ENCODE results near the gene SEMA4F. TPM values are rescaled to one million over a fixed set of nuclear protein-coding genes. Genes with fewer than 3 reads are reported as not detected.

SEMA4F gene
- polyA plus RNA-seq, 1 donor (not counting 4 experiments of a cell fraction or from before 2014, with no cell fraction given) = 8.0 TPM

GRCh38 chr2:74696829-74697228 is 42.8 kb downstream of the SEMA4F start:
- Histone ChIP-seq H3K27me3 (ENCODE audit: control insufficient read depth, extremely low read depth, insufficient read depth, low read length) (no peaks in the 10 kb centered on the region), H3K4me3 (ENCODE audit: control insufficient read depth in 2 of 3, extremely low read depth in 1 of 3, insufficient read depth in 2 of 3, low read depth in 1 of 3, low read length in 3 of 3) (no peak overlapping the region), H3K9ac (ENCODE audit: control insufficient read depth, extremely low read depth, insufficient read depth, low read length) (no peak overlapping the region), H3K79me2 (ENCODE audit: control insufficient read depth, insufficient read depth, low read length) (no peaks in the 10 kb centered on the region), H3K4me2 (ENCODE audit: control insufficient read depth, extremely low read depth, insufficient read depth, low read depth, low read length) (no peak overlapping the region), H3K4me1 (ENCODE audit: control insufficient read depth, extremely low read depth, insufficient read depth, low read length) (peaks cover 14% of the 10 kb centered on the region), H4K20me1 (ENCODE audit: control insufficient read depth, extremely low read depth, insufficient read depth, low read length) (no peaks in the 10 kb centered on the region), H2AFZ (ENCODE audit: control insufficient read depth, low read length) (no peak overlapping the region), H3K9me1 (ENCODE audit: control insufficient read depth, extremely low read depth, insufficient read depth, low read length) (no peaks in the 10 kb centered on the region), H3K9me3 (ENCODE audit: control insufficient read depth, low read depth, low read length) (no peaks in the 10 kb centered on the region), H3K36me3 (ENCODE audit: control insufficient read depth in 2 of 2, extremely low read depth in 1 of 2, insufficient read depth in 2 of 2, low read length in 2 of 2) (no peaks in the 10 kb centered on the region), H3K27ac (ENCODE audit: control insufficient read depth, insufficient read depth, low read length) (no peak overlapping the region)
- DNase-seq (ENCODE audit: low read depth, low spot score) (no peak), FAIRE-seq (no peak)
- no peak for TF ChIP-seq EZH2 (IDR thresholded peaks at IDR 0.05; ENCODE audit: low read length)
- TF ChIP-seq CTCF (optimal IDR thresholded peaks at IDR 0.05 in 1 of 3, IDR thresholded peaks at IDR 0.05 in 1 of 3, conservative IDR thresholded peaks at IDR 0.05 in 1 of 3; ENCODE audit: extremely low read depth in 1 of 3, insufficient read depth in 2 of 3, low read length in 3 of 3) = no peak
- dilution Hi-C loops (cut with MboI; ENCODE audit: extremely low pct_ligation_motif_present, low sequenced_read_pairs) = no loop called here

GRCh38 chr2:74700643-74701372 is 46.8 kb downstream of the SEMA4F start:
- no peaks in the 10 kb centered on the region for H3K36me3 ChIP-seq (ENCODE audit: control insufficient read depth in 2 of 2, extremely low read depth in 1 of 2, insufficient read depth in 2 of 2, low read length in 2 of 2)
- H4K20me1 ChIP-seq (ENCODE audit: control insufficient read depth, extremely low read depth, insufficient read depth, low read length) = no peaks in the 10 kb centered on the region
- H3K4me1 ChIP-seq (ENCODE audit: control insufficient read depth, extremely low read depth, insufficient read depth, low read length) = peaks cover 4% of the 10 kb centered on the region
- no peak for FAIRE-seq
- no peak overlapping the region for H3K4me2 ChIP-seq (ENCODE audit: control insufficient read depth, extremely low read depth, insufficient read depth, low read depth, low read length)
- H3K9me1 ChIP-seq (ENCODE audit: control insufficient read depth, extremely low read depth, insufficient read depth, low read length) = no peaks in the 10 kb centered on the region
- no peaks in the 10 kb centered on the region for H3K9me3 ChIP-seq (ENCODE audit: control insufficient read depth, low read depth, low read length)
- H3K4me3 ChIP-seq (ENCODE audit: control insufficient read depth in 2 of 3, extremely low read depth in 1 of 3, insufficient read depth in 2 of 3, low read depth in 1 of 3, low read length in 3 of 3) = no peak overlapping the region
- TF ChIP-seq EZH2 (IDR thresholded peaks at IDR 0.05; ENCODE audit: low read length) = no peak
- no peak for TF ChIP-seq CTCF (optimal IDR thresholded peaks at IDR 0.05 in 1 of 3, IDR thresholded peaks at IDR 0.05 in 1 of 3, conservative IDR thresholded peaks at IDR 0.05 in 1 of 3; ENCODE audit: extremely low read depth in 1 of 3, insufficient read depth in 2 of 3, low read length in 3 of 3)
- no peaks in the 10 kb centered on the region for H3K27me3 ChIP-seq (ENCODE audit: control insufficient read depth, extremely low read depth, insufficient read depth, low read length)
- H3K9ac ChIP-seq (ENCODE audit: control insufficient read depth, extremely low read depth, insufficient read depth, low read length) = no peak overlapping the region
- H3K27ac ChIP-seq (ENCODE audit: control insufficient read depth, insufficient read depth, low read length) = no peak overlapping the region
- DNase-seq (ENCODE audit: low read depth, low spot score) = no peak
- H2AFZ ChIP-seq (ENCODE audit: control insufficient read depth, low read length) = no peak overlapping the region
- no peaks in the 10 kb centered on the region for H3K79me2 ChIP-seq (ENCODE audit: control insufficient read depth, insufficient read depth, low read length)
- dilution Hi-C loops (cut with MboI; ENCODE audit: extremely low pct_ligation_motif_present, low sequenced_read_pairs) = no loop called here

Measured in keratinocyte (primary cell).